ENCODE data around the gene SLC15A1. TPM values are rescaled to one million over a fixed set of nuclear protein-coding genes. Genes with fewer than 3 reads are reported as not detected.

Gene SLC15A1
- total RNA-seq, 1 donor from 2014 or later, result not detected

GRCh38 chr13:98738213-98738612, 14.3 kb downstream of the SLC15A1 start:
- Mint-ChIP-seq H3K36me3 (ENCODE audit: low read depth) (no peaks in the 10 kb centered on the region), H3K27ac (no peak overlapping the region), H3K27me3 (ENCODE audit: insufficient read depth) (peaks cover 2% of the 10 kb centered on the region), H3K4me1 (ENCODE audit: low read depth) (no peaks in the 10 kb centered on the region), H3K9me3 (peaks cover 7% of the 10 kb centered on the region), H3K4me3 (no peak overlapping the region)
- no peak for DNase-seq (ENCODE audit: low spot score)
- intact Hi-C loops (cut with micrococcal nuclease), result no loop called here

- peaks cover 3% of the 10 kb centered on the region for H3K27me3 Mint-ChIP-seq (ENCODE audit: insufficient read depth)
- no peak overlapping the region for H3K4me3 Mint-ChIP-seq
- H3K27ac Mint-ChIP-seq, result no peak overlapping the region
- no peak for DNase-seq (ENCODE audit: low spot score)
- intact Hi-C loops (cut with micrococcal nuclease), result no loop called here
- H3K4me1 Mint-ChIP-seq (ENCODE audit: low read depth), result peaks cover 5% of the 10 kb centered on the region
- no peaks in the 10 kb centered on the region for H3K9me3 Mint-ChIP-seq
- no peaks in the 10 kb centered on the region for H3K36me3 Mint-ChIP-seq (ENCODE audit: low read depth)
These were observed 20.5 kb downstream of the SLC15A1 start for GRCh38 chr13:98731925-98732324.

- peaks cover 3% of the 10 kb centered on the region for H3K27me3 Mint-ChIP-seq (ENCODE audit: insufficient read depth)
These were observed 21.4 kb downstream of the SLC15A1 start for GRCh38 chr13:98731038-98731437.

GRCh38 chr13:98730441-98730840, 22.0 kb downstream of the SLC15A1 start:
- Mint-ChIP-seq H3K27ac (no peak overlapping the region), H3K9me3 (no peaks in the 10 kb centered on the region), H3K4me3 (no peak overlapping the region), H3K27me3 (ENCODE audit: insufficient read depth) (peaks cover 3% of the 10 kb centered on the region), H3K4me1 (ENCODE audit: low read depth) (peaks cover 5% of the 10 kb centered on the region), H3K36me3 (ENCODE audit: low read depth) (no peaks in the 10 kb centered on the region)
- intact Hi-C loops (cut with micrococcal nuclease), result no loop called here
- DNase-seq (ENCODE audit: low spot score), result no peak

More at GRCh38 chr13:98731038-98731437, 21.4 kb downstream of the SLC15A1 start:
- Mint-ChIP-seq H3K36me3 (ENCODE audit: low read depth) (no peaks in the 10 kb centered on the region), H3K4me1 (ENCODE audit: low read depth) (peaks cover 5% of the 10 kb centered on the region), H3K9me3 (no peaks in the 10 kb centered on the region), H3K4me3 (no peak overlapping the region), H3K27ac (no peak overlapping the region)
- intact Hi-C loops (cut with micrococcal nuclease), result no loop called here
- no peak for DNase-seq (ENCODE audit: low spot score)

GRCh38 chr13:98729658-98730057, 22.8 kb downstream of the SLC15A1 start:
- DNase-seq (ENCODE audit: low spot score), result no peak
- Mint-ChIP-seq H3K27ac (no peak overlapping the region), H3K9me3 (no peaks in the 10 kb centered on the region), H3K36me3 (ENCODE audit: low read depth) (no peaks in the 10 kb centered on the region), H3K4me1 (ENCODE audit: low read depth) (peaks cover 5% of the 10 kb centered on the region), H3K27me3 (ENCODE audit: insufficient read depth) (peaks cover 3% of the 10 kb centered on the region), H3K4me3 (no peak overlapping the region)
- intact Hi-C loops (cut with micrococcal nuclease), result no loop called here

- Mint-ChIP-seq H3K9me3 (no peaks in the 10 kb centered on the region), H3K36me3 (ENCODE audit: low read depth) (no peaks in the 10 kb centered on the region), H3K4me1 (ENCODE audit: low read depth) (no peaks in the 10 kb centered on the region), H3K4me3 (no peak overlapping the region), H3K27ac (no peak overlapping the region), H3K27me3 (ENCODE audit: insufficient read depth) (peaks cover 2% of the 10 kb centered on the region)
- DNase-seq (ENCODE audit: low spot score), result no peak
- intact Hi-C loops (cut with micrococcal nuclease), result no loop called here
These were observed 29.5 kb downstream of the SLC15A1 start for GRCh38 chr13:98722958-98723357.

- Mint-ChIP-seq H3K4me1 (ENCODE audit: low read depth) (no peaks in the 10 kb centered on the region), H3K36me3 (ENCODE audit: low read depth) (no peaks in the 10 kb centered on the region), H3K27ac (no peak overlapping the region), H3K27me3 (ENCODE audit: insufficient read depth) (peaks cover 2% of the 10 kb centered on the region), H3K9me3 (no peaks in the 10 kb centered on the region), H3K4me3 (no peak overlapping the region)
- no peak for DNase-seq (ENCODE audit: low spot score)
- intact Hi-C loops (cut with micrococcal nuclease), result no loop called here
These were observed 30.5 kb downstream of the SLC15A1 start for GRCh38 chr13:98721825-98722510.

GRCh38 chr13:98719527-98720250, 32.8 kb downstream of the SLC15A1 start:
- Mint-ChIP-seq H3K4me1 (ENCODE audit: low read depth) (no peaks in the 10 kb centered on the region), H3K9me3 (no peaks in the 10 kb centered on the region), H3K4me3 (no peak overlapping the region), H3K36me3 (ENCODE audit: low read depth) (no peaks in the 10 kb centered on the region), H3K27me3 (ENCODE audit: insufficient read depth) (peaks cover 2% of the 10 kb centered on the region), H3K27ac (no peak overlapping the region)
- intact Hi-C loops (cut with micrococcal nuclease), result no loop called here
- DNase-seq (ENCODE audit: low spot score), result no peak

- no peak overlapping the region for H3K27ac Mint-ChIP-seq
- no peak overlapping the region for H3K4me3 Mint-ChIP-seq
- intact Hi-C loops (cut with micrococcal nuclease), result no loop called here
- peaks cover 2% of the 10 kb centered on the region for H3K27me3 Mint-ChIP-seq (ENCODE audit: insufficient read depth)
- no peaks in the 10 kb centered on the region for H3K36me3 Mint-ChIP-seq (ENCODE audit: low read depth)
- no peak for DNase-seq (ENCODE audit: low spot score)
- no peaks in the 10 kb centered on the region for H3K4me1 Mint-ChIP-seq (ENCODE audit: low read depth)
- H3K9me3 Mint-ChIP-seq, result no peaks in the 10 kb centered on the region
These were observed 34.6 kb downstream of the SLC15A1 start for GRCh38 chr13:98717891-98718290.

GRCh38 chr13:98717256-98717655, 35.2 kb downstream of the SLC15A1 start:
- H3K9me3 Mint-ChIP-seq, result no peaks in the 10 kb centered on the region
- intact Hi-C loops (cut with micrococcal nuclease), result no loop called here
- no peaks in the 10 kb centered on the region for H3K36me3 Mint-ChIP-seq (ENCODE audit: low read depth)
- peaks cover 2% of the 10 kb centered on the region for H3K27me3 Mint-ChIP-seq (ENCODE audit: insufficient read depth)
- H3K27ac Mint-ChIP-seq, result no peak overlapping the region
- H3K4me1 Mint-ChIP-seq (ENCODE audit: low read depth), result no peaks in the 10 kb centered on the region
- no peak for DNase-seq (ENCODE audit: low spot score)
- no peak overlapping the region for H3K4me3 Mint-ChIP-seq

GRCh38 chr13:98710521-98710920, 42.0 kb downstream of the SLC15A1 start:
- Mint-ChIP-seq H3K9me3 (peaks cover 4% of the 10 kb centered on the region), H3K27ac (no peak overlapping the region), H3K4me1 (ENCODE audit: low read depth) (peaks cover 7% of the 10 kb centered on the region), H3K27me3 (ENCODE audit: insufficient read depth) (peaks cover 14% of the 10 kb centered on the region), H3K36me3 (ENCODE audit: low read depth) (no peaks in the 10 kb centered on the region), H3K4me3 (no peak overlapping the region)
- intact Hi-C loops (cut with micrococcal nuclease), result no loop called here
- DNase-seq (ENCODE audit: low spot score), result no peak

GRCh38 chr13:98707281-98707999, 45.0 kb downstream of the SLC15A1 start:
- no peak overlapping the region for H3K4me3 Mint-ChIP-seq
- intact Hi-C loops (cut with micrococcal nuclease), result no loop called here
- H3K9me3 Mint-ChIP-seq, result peaks cover 4% of the 10 kb centered on the region
- peaks cover 7% of the 10 kb centered on the region for H3K4me1 Mint-ChIP-seq (ENCODE audit: low read depth)
- DNase-seq (ENCODE audit: low spot score), result no peak
- no peak overlapping the region for H3K27ac Mint-ChIP-seq
- H3K36me3 Mint-ChIP-seq (ENCODE audit: low read depth), result no peaks in the 10 kb centered on the region
- peaks cover 12% of the 10 kb centered on the region for H3K27me3 Mint-ChIP-seq (ENCODE audit: insufficient read depth)
